IPS-NIHi7 (cell line): ENCODE measurements around the gene RGP1.

Experiments used
- DNase-seq: peaks from one replicate; pipeline ENCODE4 v3.0.0; 2012; ENCODE audit warnings: mixed read lengths; ENCODE audit errors: extremely low spot score

Gene RGP1

GRCh38 chr9:35743880-35744518 is 5.1 kb upstream of the RGP1 start:
- no peak for DNase-seq

- DNase-seq: no peak
These were observed 3.5 kb upstream of the RGP1 start for GRCh38 chr9:35745569-35745968.

GRCh38 chr9:35746583-35746982 is 2.5 kb upstream of the RGP1 start:
- DNase-seq: no peak

- DNase-seq: no peak
These were observed 737 bp upstream of the RGP1 start for GRCh38 chr9:35748242-35748857.

- no peak for DNase-seq
These were observed 598 bp downstream of the RGP1 start for GRCh38 chr9:35749515-35750255.

GRCh38 chr9:35750256-35750531 is 1.1 kb downstream of the RGP1 start:
- DNase-seq: no peak

GRCh38 chr9:35753466-35753865 is 4.4 kb downstream of the RGP1 start:
- DNase-seq: no peak

- DNase-seq: no peak
These were observed 5.2 kb downstream of the RGP1 start, which contains the start of gene MSMP for GRCh38 chr9:35754264-35754663. MSMP (minus strand) TSS chr9:35754276; CDS start chr9:35754129, 147 bp downstream.

GRCh38 chr9:35755071-35755470 is 6.0 kb downstream of the RGP1 start:
- DNase-seq: no peak

- DNase-seq: peak; percentile 63
These were observed 7.5 kb downstream of the RGP1 start for GRCh38 chr9:35756275-35757225.

- DNase-seq: peak; percentile 55
These were observed 8.3 kb downstream of the RGP1 start for GRCh38 chr9:35757226-35757891.

- DNase-seq: no peak
These were observed 8.8 kb downstream of the RGP1 start for GRCh38 chr9:35757892-35758275.

GRCh38 chr9:35758475-35759050 is 9.5 kb downstream of the RGP1 start:
- no peak for DNase-seq

GRCh38 chr9:35759795-35760194 is 10.7 kb downstream of the RGP1 start:
- no peak for DNase-seq

- no peak for DNase-seq
These were observed 11.6 kb downstream of the RGP1 start for GRCh38 chr9:35760651-35761050.

GRCh38 chr9:35763181-35763580 is 14.1 kb downstream of the RGP1 start:
- no peak for DNase-seq

- no peak for DNase-seq
These were observed 14.7 kb downstream of the RGP1 start for GRCh38 chr9:35763803-35764202.

- DNase-seq: no peak
These were observed 17.9 kb downstream of the RGP1 start for GRCh38 chr9:35766997-35767396.

GRCh38 chr9:35767458-35767857 is 18.4 kb downstream of the RGP1 start:
- no peak for DNase-seq

- DNase-seq: no peak
These were observed 20.7 kb downstream of the RGP1 start for GRCh38 chr9:35769763-35770162.

GRCh38 chr9:35771075-35771433 is 22.0 kb downstream of the RGP1 start:
- no peak for DNase-seq
